OCI-M1 (cell line): ENCODE data around the gene PLB1.

Experiments
- DNase-seq: peaks from one replicate; lab custom pipeline; 2025; lab: John Stamatoyannopoulos, UW

Gene PLB1

DNA sequence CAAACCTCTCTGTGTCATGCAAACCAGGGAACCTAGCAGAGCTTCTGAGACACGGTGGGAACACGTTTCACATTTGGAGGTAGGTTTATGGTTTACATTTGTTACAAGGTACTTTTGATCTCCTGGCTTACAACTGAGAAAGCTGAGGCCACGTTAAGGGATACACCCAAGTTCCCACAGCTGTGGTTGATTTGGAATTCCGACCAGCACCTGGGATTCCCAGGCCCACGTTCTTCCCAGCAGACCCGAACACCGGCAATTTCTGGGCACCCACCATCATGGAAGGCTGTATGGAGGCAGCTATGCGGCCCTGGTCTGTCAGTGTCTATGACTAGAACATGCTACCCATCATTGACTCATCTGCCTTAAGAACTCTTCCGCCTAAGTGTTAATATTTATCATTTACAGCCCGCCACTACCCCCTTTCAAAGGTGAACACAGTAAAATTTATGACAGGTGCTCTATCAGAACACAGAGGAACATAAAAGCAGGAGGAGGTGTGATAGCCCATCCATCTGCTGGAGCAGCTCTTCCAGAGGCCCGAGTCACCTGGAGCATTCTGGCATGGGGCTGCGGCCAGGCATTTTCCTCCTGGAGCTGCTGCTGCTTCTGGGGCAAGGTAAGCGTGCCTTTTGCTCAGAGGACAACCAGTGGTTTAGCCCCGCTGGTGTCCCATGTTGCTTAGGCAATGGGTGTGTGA lies at the start of gene PLB1:
PLB1 (plus strand) TSS at position 510 of the 700 bp plus-strand sequence; CDS start at position 565, 55 bp downstream.
- no peak for DNase-seq

- no peak for DNase-seq
These were observed 49.3 kb upstream of the PLB1 start for GRCh38 chr2:28446531-28446930.

DNA sequence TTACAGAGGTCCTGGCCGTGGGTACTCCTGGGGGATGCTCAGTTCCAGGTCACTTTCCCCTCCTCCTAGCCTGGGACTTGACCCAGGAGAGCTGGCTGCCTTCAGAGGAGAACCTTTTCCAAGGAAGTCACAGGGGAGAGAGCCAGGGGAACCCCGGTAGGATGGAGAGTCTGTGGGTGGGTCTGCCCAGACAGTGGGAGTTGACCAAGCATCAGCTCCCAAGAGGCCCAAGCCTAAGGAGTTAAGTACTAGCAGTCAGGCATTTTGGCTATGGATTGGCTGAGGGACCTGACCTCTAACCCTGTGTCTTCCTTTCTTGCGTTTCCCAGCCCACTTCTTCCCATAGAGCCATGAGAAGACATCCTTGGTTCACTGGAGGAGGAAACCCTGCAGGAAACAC lies 48.8 kb upstream of the PLB1 start:
- DNase-seq, result no peak

DNA sequence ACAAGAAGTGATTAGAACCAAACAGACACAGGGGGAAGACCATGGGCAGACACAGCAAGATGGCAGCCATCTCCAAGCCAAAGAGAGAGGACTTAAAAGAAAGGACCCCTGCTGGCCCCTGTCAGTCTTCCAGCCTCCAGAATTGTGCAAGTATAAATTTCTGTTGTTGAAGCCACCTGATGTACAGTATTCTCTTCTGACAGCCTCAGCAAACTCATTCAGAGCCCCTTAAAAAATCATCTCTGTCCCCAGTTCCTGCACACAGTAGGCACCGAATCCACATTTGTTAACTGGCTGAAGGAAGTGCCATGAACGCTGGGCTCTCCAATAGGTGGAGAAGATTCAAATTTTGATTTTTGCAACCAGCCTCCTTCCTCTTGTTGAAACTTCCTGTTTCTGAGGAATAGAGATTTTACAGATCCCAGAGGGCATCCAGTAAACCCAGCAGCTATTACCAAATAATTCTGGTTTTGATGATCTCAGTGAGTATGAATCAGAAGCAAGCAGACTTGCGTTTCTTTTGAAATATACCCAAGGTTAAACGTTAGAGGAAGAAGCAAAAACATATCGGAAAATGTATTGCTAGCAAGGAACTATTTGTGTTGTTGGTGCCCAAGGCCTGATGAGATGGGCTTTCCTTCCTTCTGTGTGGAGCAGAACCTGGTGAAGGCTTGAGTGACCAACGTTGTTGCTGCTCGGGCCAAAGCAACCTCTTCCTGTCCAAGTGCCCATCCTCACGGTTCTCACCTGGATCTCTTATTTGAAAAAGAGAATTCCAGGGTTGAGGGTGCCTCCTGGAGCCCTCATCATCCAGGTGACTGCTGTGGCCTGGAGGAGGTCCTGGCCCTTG lies 47.7 kb upstream of the PLB1 start:
- DNase-seq, result peak; percentile 66

DNA sequence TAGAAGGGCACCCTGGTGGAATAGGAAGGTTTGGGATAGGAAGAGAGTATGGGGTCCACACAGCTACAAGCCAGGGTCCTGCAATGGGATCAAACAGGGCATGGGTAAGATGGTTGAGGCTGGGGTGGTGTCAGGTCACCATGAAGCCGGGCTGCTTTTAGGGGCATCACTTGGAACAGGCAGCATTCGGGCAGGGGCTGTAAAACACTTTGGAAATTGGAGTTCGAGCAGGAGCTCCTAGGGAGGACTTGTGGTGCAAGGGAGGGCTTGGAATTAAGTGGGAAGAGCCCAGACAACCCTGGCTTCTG lies 47.1 kb upstream of the PLB1 start:
- no peak for DNase-seq

- no peak for DNase-seq
These were observed 46.8 kb upstream of the PLB1 start for GRCh38 chr2:28449126-28449487.

DNA sequence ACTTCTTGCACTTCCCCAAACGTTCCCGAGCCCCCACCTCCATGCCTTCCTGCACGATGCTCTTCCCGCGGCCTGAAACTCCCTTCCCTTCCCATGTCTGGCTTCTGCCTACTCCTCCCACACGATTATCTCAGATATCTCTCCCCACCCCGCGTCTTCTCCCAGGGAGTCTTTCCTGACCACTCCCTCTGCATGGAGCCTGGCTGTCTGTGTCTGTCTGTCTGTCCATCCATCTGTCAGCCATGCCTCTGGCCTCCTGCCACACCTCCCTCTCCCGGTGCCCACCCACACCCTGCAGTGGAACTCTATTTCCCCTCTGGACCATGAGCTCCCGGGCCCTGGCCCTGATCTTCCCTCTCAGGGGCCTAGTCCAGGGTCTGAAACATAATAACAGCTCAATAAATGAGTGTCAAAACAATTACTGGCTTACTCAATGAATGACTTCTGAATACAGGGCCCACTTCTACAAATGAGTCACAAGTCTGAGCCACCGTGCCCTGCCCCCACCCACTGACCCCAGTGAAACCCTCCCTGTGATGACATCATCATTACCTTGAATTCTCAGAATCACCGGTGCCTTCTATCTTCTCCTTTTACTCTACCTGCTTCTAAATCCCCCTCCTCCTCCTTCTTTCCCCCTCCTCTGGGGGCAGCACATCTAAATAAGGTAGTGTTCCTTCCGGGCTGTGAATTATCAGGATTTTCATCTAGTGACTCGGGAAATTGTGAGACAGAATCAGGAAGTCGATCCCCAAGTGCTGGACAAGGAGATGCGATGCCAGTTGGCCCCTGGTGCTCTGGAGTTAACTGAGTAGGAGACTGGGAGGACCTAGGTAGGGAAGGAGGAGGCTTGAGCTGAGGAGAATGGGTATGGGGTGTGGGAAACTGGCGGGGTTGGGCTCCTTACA lies 46.1 kb upstream of the PLB1 start:
- DNase-seq, result peak; percentile 49

- DNase-seq, result no peak
These were observed 44.8 kb upstream of the PLB1 start for GRCh38 chr2:28450901-28451565.

GRCh38 chr2:28451793-28452533 lies 43.9 kb upstream of the PLB1 start:
- DNase-seq, result no peak

DNA sequence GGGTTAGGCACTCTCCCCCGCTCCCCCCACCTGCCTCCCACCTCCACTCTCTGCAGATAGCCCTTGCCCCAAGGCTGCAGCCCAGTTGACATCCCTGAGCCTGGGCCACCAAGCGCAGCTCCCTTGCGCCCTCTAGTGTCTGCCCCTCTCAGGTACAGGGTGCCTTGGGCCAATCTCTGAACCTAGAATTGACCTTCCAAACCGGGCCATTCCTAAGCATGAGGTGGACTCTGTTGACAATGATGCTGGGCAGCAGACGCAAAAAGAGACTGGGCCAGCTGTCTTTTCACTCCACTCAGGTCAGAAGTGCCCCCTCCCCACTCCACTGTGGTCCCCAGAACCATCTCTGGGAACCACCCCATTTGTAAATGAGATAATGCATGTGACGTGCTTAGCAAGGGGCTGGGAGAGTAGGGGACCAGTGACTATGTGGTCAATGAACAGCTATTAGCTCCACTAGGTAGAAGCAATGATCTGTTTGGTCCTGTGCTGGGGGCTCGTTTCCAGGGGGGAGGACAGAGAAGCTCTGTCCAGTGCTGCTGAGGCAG lies 43.3 kb upstream of the PLB1 start:
- DNase-seq, result peak; percentile 80

- no peak for DNase-seq
These were observed 42.5 kb upstream of the PLB1 start for GRCh38 chr2:28453396-28453795.

DNA sequence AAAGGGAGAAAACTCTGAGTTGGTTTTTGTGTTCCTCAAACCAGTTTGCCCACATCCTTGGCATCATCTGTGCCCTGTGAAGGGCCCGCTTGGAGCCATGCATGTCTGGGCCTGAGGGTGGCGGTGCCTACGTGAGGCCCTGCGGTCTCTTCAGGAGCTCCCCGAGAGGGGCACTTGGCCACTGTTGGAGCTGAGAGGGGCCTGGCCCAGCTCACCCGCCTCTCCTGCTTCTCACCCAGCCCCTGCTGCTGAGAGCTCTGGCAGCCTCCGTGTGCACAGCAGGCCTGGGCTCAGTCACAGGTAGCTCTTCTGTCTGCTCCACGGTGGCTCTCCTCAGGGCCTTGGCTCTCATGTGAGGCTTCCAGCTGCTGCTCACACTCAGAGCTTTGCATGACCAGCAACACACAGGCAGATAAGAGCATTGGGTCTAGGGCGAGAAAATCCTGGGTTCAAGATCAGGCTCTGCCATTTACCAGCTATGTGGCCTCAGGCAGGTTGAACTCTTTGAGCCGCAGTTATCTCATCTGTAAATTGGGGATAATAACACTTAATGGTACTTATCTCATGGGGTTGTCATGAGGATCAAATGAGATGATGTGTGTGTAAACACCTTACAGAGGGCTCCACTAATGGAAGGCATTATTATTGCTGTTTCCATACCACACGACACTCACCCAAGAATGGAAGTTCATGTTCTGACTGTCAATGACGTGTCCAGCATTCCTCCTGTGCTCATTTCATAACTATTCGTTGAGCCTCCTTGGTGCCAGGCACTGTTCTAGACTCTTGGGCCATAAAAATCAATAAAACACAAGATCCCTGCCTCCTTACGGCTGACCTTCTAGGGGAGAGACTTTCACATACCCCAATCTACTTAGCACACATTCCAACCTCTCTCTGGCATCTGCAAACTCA lies 41.6 kb upstream of the PLB1 start:
- DNase-seq, result no peak

- no peak for DNase-seq
These were observed 38.6 kb upstream of the PLB1 start for GRCh38 chr2:28457237-28457636.

GRCh38 chr2:28461056-28461455 lies 34.8 kb upstream of the PLB1 start:
- no peak for DNase-seq

- DNase-seq, result no peak
These were observed 33.7 kb upstream of the PLB1 start for GRCh38 chr2:28462122-28462521.

DNA sequence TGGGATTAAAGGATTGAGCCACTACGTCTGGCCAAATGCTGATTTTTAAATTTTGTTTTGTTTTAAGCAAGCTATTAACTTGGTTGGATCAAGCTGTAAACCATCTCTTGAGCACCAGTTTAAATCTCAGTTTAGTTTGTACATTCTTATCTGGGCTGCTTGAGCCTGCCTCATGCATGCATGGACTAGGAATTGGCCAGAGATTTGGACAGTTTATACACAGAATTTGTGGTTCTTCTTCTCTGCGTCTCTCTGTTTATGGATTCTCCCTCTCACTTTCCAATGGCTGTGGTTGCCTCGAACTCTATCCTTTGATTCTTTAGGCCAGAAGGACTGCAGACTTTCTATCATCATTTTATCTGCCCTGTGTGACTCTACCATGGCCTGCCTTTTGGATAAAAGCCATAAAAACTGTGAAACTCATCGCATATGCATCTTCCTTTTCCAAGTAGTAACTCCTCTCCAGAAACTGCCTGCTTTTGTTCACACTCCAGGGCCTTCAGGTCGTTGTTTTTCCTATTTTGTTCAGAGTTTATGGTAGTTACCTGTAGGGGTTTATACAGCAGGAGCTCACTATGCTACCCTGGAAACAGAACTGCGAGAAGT lies 32.5 kb upstream of the PLB1 start:
- no peak for DNase-seq

- peak; percentile 31 for DNase-seq
These were observed 32.0 kb upstream of the PLB1 start for GRCh38 chr2:28463893-28464292.

GRCh38 chr2:28465148-28465885 lies 30.5 kb upstream of the PLB1 start:
- DNase-seq, result no peak

DNA sequence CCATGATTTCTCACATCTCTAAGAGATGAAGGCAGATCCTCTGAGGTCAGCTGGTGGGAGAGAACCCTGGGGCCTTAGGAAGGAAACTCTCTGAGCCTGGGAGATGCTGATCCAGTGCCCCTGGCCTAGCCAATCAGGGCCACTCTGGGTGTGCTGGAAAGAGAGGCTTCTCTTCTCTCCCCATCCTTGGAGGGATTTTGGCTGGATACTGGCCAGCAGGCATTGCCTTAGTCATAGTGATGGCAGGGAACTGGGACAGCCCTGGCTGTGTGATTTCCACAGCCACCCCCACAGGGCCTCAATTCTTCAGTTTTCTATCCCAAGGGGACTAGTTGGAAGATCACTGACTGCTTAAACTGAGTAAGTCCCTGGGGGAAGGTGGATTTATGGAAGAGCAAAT lies 26.6 kb upstream of the PLB1 start:
- no peak for DNase-seq
